HG02943 (cell line): ENCODE measurements around the gene CTR9.
A peak's percentile ranks its signal among the peaks of the same experiment; 100 is the strongest.

Experiments
- ATAC-seq: cut with Tn5 transposase; IDR thresholded peaks from one replicate; pipeline ENCODE4 v1.9.1; 2021; ENCODE audit warnings: mild to moderate bottlenecking, low read depth, moderate library complexity; ENCODE audit not compliant: unreplicated experiment

Gene CTR9

DNA sequence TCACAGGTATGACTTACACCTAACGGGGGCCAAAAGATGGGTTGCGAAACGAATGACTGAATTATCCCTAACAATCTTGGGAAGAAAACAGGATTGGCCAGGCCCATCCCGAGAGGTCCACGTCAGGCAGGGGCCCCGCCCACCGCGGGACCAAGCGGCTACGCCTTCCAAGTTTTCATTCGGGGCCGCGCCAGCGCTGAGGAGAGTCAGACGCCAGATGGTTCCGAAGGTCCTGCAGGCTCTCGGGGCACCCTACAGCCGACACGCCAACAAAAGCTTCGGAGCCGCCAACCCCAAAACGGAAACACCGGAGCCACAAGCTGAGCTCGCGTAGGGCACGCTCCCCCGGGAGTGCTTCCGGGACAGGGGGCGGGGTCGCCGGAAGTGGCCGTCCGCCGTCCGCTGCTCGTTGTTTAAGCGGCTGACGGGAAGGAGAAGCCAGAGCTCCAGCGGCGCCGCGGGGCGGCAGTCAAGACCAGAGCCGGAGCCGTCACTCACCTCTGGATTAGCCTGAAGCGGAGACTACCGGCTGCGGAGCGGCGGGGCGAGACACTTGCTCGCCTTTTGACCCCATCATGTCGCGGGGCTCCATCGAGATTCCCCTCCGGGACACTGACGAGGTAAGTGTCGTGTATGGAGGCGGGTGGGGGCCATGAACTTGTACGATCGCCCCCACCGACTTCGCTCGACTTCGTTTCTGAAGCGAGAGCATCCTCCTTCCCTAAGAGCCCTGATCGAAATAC, at the start of gene CTR9:
CTR9 (plus strand) TSS at position 409 of the 743 bp plus-strand sequence; CDS start at position 576, 167 bp downstream.
- ATAC-seq, result peak; percentile 92

DNA sequence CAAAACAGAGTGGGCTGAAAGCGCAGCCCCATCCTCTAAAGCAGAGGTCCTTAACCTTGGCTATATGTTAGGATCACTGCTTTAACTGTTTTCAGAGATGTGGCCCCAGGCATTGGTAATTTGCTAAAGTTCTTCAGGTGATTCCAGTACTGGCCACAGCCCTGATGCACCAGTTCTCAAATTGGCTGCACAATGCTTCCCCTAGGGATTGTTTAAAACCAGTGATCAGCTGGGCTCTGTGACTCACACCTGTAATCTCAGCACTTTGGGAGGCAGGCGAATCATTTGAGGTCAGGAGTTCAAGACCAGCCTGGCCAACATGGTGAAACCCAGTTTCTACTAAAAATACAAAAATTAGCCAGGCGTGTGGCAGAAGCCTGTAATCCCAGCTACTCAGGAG, 49.1 kb upstream of the CTR9 start:
- no peak for ATAC-seq

DNA sequence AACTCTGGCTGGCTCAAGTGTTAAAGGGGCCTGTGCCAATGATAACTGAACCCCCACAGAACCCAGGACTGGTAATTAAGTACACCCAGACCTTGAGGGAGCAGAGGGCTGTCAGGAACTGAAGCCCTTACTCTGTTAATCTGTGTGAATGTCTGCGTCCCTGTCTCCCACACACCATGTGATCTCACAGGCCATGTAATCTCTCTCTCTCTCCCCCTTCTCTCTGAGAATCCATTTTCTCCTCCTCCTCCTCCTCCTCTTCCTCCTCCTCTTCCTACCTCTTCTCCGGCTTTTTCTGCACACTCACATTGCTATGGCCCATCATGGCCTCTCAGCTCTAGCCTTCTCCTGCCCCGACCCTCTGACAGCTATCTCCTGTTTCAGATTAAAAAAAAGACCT, 42.9 kb upstream of the CTR9 start:
- no peak for ATAC-seq

GRCh38 chr11:10709299-10710086, 41.6 kb upstream of the CTR9 start:
- ATAC-seq, result no peak

DNA sequence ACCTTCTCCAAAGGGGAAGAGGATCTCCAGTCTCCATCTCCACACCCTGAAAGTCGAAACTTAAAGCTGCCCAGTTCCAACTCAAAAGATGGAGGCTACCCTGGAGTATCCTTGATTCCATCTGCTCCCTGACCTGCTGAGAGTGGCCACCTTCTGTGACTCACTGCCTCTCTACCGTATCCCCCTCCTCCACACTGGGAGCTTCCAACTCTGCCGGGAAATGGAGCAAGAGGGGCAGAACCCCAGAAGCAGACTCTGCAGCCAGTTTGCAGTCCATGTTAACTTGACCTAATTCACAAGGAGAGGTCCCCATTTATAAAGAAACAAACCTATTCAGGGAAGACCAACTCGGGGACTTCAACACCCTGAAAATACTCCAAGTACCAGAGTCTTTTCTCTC, 35.5 kb upstream of the CTR9 start:
- no peak for ATAC-seq

GRCh38 chr11:10716122-10716521, 34.9 kb upstream of the CTR9 start:
- ATAC-seq, result no peak

DNA sequence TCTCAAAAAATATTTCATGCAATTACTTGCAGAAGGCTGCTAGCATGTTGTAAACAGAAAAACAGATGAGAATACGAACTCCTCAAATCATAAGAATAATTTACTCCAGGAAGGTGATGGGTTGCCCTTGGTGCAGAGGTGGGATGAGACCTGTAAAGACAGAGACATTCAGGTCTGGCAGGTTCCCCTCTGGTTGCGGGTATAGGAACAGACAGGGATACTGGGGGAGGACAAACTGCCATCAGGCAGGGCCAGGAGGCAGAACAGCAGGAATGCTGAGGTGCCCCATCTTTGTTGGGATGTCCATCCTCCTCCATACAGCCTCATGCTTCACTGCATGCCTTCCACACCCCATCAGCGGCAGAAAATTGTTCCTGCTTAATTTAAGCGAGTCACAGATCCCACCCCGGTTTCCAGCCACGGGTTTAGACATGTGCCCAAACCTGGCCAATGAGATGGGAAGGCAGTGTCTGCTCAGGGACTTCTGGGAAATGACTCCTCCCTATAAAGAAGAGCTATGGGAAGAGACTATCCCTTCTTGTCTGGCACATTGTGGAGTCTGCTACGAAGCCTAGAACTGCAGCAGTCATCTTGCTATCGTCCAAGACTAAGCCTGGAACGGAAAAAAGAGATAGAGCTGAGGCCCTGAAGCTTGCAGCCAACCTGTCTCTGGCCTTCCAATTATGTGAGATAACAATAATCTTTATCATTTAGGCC, 34.3 kb upstream of the CTR9 start:
- ATAC-seq, result no peak

- no peak for ATAC-seq
Measured at GRCh38 chr11:10719616-10720015, 31.4 kb upstream of the CTR9 start.

GRCh38 chr11:10720881-10721376, 30.1 kb upstream of the CTR9 start:
- no peak for ATAC-seq

GRCh38 chr11:10722307-10722706, 28.7 kb upstream of the CTR9 start:
- ATAC-seq, result no peak

GRCh38 chr11:10725114-10725906, 25.7 kb upstream of the CTR9 start:
- ATAC-seq, result no peak

DNA sequence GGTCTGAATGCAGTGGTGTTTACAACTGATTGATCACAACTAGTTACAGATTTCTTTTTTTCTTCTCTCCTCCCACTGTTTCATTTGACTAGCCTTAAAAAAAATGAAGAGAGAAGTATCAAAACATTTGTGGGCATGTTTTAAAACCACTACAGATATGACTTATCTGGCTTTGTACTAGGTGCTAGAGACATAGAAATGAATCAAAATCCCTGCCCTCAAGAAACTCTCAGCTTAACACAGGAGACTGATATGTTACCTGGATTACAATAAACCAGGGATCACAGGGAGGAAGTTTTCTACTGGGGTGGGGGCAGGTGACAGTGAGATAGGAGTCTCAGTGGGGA, 25.2 kb upstream of the CTR9 start:
- no peak for ATAC-seq

DNA sequence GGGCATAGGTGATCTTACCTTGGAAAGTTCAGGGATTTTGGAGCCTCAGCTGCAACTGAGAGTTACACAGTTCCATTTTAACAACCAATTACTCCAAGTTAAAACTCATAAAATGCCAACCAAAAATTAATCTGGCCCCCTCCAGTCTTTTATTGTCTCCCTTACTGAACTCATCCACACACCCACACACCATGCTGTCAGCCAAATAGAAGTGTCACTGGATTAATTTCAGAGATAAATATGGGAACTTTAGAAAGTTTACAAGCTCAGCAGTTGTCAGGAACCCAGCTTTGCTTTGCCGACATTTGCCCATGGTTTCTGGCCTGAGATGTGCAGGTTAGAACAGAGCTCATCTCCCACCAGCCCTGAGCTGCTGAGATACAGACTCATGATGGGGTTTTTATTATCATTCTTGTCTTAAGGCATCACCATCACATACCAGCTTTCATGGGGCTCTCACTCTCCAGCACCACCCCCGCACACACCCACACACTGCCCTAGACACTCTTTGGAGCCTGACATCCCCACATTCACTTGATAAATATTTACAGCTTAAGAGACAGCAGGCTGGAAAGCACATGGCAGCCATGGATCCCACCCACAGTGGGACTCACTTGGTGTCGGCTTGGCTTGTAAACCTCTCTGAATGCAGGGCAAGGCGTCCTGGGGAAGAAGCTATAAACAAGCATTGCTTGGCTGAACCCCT, 23.7 kb upstream of the CTR9 start:
- ATAC-seq, result no peak

GRCh38 chr11:10728154-10728553, 22.9 kb upstream of the CTR9 start:
- no peak for ATAC-seq

DNA sequence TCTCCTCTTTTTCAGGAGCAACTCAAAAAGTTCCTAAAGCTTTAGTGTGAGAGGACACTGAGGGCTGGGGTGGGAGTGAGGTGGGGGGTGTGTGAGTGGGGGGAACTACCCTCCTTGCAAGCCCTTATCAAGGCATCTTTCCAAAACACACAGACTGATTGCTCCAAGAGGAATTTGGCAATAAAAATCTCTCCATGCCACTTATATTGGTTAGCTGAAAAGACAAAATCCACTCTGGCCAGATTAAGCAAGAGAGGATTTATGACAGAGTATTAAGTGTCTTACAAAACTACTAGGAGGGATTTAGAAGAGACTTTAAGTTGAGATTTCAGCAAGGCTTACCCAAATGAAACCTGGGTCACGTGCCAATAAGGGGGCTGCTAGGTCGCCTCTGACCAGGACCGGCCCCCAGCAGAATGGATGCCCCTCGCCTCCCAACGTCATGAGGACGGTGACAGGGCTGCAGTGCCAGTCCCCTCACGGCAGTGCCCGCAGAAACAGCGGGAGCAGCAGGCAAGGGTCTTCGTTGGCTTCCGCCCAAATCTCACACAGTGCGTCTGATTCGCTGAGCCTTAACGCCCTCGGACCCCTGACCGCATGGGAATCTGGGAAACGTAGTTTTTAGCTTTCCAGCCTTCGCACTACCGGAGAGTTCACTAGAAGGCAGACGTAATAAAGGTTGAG, 22.1 kb upstream of the CTR9 start:
- ATAC-seq, result no peak

DNA sequence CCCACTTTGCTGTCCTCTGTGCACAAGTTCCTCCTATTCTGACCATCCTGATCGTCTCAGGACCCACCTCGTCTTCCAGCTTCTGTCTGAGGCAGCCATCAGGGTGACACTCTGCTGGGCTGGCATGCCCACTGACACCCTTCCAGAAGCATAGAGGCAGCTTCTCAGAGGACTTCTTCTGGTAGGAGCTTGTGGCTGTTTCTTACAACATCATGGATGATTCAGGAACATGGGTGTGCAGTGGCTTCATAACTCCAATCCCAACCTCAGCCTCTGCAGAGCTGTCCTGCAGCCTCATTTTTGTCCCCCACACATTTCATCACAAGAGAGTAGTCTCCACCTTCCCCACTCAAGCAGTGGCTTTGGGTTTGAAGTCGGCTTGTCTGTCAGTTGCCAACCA, 20.9 kb upstream of the CTR9 start:
- ATAC-seq, result no peak

- no peak for ATAC-seq
Measured at GRCh38 chr11:10731064-10731680, 19.9 kb upstream of the CTR9 start.

- peak; percentile 88 for ATAC-seq
Measured at GRCh38 chr11:10735481-10736475, 15.3 kb upstream of the CTR9 start.
